SH-SY5Y (cell line): Measurements from ENCODE around the gene DLGAP1.

ENCODE experiments used
- GATA2 ChIP-seq: IDR thresholded peaks from 2 replicates; pipeline ENCODE4 v1.6.1; 2011; ENCODE audit warnings: mild to moderate bottlenecking, low read depth, low read length
- GATA3 ChIP-seq: IDR thresholded peaks from 2 replicates; pipeline ENCODE4 v1.6.1; 2011; ENCODE audit warnings: low read depth, mild to moderate bottlenecking, low read length, moderate library complexity

DNA sequence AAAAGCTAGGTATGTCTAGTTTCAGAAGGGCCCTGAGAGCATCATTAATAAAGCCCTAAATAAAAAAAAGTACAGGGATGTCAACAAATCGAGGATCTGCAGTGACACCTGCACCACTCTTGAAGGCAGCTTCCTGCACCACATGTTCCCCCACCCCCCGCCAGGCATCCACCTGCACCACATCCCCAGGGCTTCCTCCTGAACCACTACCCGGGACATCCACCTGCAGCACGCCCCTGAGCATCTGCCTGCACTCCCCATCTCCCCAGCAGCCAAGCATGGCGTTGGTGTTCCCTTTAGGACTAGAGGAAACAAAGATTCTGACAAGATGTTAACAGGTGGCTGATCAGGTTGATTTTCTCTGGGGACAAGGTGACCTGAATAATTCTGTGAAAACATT lies 55.2 kb downstream of the DLGAP1 start:
- TF ChIP-seq GATA2 (no peak), GATA3 (no peak)
